Cerebellar cortex (tissue), 1 donor: Measurements from ENCODE around the gene PARD3B.
"Not testable (repeated sequence)": the region's sequence is repeated elsewhere in the genome, so short reads cannot be mapped to it uniquely, and the experiment has no call there.

Experiments
- DNase-seq: peaks from one replicate; pipeline ENCODE4 v3.0.0-alpha.2; 2015; ENCODE audit warnings: low spot score

PARD3B gene

GRCh38 chr2:205463466-205464025 is 918.3 kb downstream of the PARD3B start:
- no peak for DNase-seq

- DNase-seq: no peak
These were observed 919.4 kb downstream of the PARD3B start for GRCh38 chr2:205464681-205465080.

- DNase-seq: no peak
These were observed 920.5 kb downstream of the PARD3B start for GRCh38 chr2:205465791-205466190.

GRCh38 chr2:205471776-205472175 is 926.5 kb downstream of the PARD3B start:
- no peak for DNase-seq

- DNase-seq: no peak
These were observed 928.5 kb downstream of the PARD3B start for GRCh38 chr2:205473791-205474190.

- DNase-seq: no peak
These were observed 929.6 kb downstream of the PARD3B start for GRCh38 chr2:205474741-205475415.

GRCh38 chr2:205475416-205475768 is 930.1 kb downstream of the PARD3B start:
- DNase-seq: no peak

- no peak for DNase-seq
These were observed 931.9 kb downstream of the PARD3B start for GRCh38 chr2:205477016-205477705.

- DNase-seq: no peak
These were observed 936.6 kb downstream of the PARD3B start for GRCh38 chr2:205481861-205482260.

- DNase-seq: no peak
These were observed 937.3 kb downstream of the PARD3B start for GRCh38 chr2:205482399-205483081.

- no peak for DNase-seq
These were observed 937.8 kb downstream of the PARD3B start for GRCh38 chr2:205483095-205483494.

GRCh38 chr2:205484215-205484614 is 938.9 kb downstream of the PARD3B start:
- no peak for DNase-seq

GRCh38 chr2:205484764-205485163 is 939.5 kb downstream of the PARD3B start:
- no peak for DNase-seq

- DNase-seq: not testable (repeated sequence)
These were observed 948.3 kb downstream of the PARD3B start for GRCh38 chr2:205493528-205493927.

- no peak for DNase-seq
These were observed 949.4 kb downstream of the PARD3B start for GRCh38 chr2:205494537-205495235.

GRCh38 chr2:205495819-205496218 is 950.5 kb downstream of the PARD3B start:
- no peak for DNase-seq

- DNase-seq: no peak
These were observed 951.1 kb downstream of the PARD3B start for GRCh38 chr2:205496370-205496769.

GRCh38 chr2:205496772-205497171 is 951.5 kb downstream of the PARD3B start:
- DNase-seq: no peak

GRCh38 chr2:205499006-205499405 is 953.7 kb downstream of the PARD3B start:
- DNase-seq: no peak

- DNase-seq: no peak
These were observed 954.8 kb downstream of the PARD3B start for GRCh38 chr2:205500065-205500464.

GRCh38 chr2:205500951-205501350 is 955.7 kb downstream of the PARD3B start:
- DNase-seq: no peak

- DNase-seq: no peak
These were observed 956.6 kb downstream of the PARD3B start for GRCh38 chr2:205501826-205502225.
